RPMI8226 (cell line): ENCODE measurements around the gene EPG5.
"Not testable (repeated sequence)": the region's sequence is repeated elsewhere in the genome, so short reads cannot be mapped to it uniquely, and the experiment has no call there.

Experiments
- DNase-seq: peaks from one replicate; pipeline ENCODE4 v3.0.0-alpha.2; 2015

Gene EPG5

GRCh38 chr18:45836242-45837205, 130.6 kb downstream of the EPG5 start:
- no peak for DNase-seq

GRCh38 chr18:45835057-45835636, 132.0 kb downstream of the EPG5 start:
- DNase-seq: no peak

GRCh38 chr18:45834306-45834705, 132.8 kb downstream of the EPG5 start:
- no peak for DNase-seq

DNA sequence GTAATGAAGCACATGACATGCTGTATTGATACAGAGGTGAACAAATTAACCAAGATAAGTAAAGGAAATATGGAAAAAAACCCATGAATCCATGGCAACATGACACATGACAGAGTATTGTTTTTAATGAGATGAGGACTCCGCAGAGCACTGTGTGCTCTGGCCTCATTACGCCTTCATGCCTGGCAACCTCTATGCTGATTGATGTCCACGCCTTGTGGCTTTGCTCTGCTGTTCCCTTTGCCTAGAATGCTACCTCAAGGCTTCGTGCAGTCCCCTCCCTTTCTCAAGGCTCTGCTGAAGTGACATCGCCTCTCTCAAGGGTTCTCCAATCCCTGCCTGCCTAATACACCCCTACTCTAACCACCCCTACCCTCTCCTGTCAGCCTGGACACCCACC, 133.3 kb downstream of the EPG5 start:
- DNase-seq: no peak

- DNase-seq: no peak
Observed at GRCh38 chr18:45830917-45831316, 136.2 kb downstream of the EPG5 start.

DNA sequence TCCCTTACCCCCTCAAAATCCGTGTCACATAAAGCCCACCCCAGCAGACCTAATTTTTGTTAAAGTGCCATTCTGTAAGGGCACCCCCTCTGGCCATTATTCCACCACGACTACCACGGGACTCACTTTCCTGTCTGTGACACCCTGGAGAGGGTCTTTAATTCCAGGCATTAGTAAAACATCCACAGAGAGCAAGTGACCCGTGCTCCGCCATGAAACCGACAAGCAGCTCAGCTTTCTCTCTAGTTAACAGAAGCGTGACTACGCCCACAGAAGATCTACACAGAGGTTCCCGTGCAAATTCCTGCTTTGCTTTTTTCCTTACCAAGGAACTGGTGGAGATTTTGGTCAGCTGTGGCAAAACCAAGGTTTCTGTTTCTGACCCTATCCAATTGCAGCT, 137.3 kb downstream of the EPG5 start:
- no peak for DNase-seq

- peak; percentile 72 for DNase-seq
Observed at GRCh38 chr18:45828917-45829811, 138.0 kb downstream of the EPG5 start.

DNA sequence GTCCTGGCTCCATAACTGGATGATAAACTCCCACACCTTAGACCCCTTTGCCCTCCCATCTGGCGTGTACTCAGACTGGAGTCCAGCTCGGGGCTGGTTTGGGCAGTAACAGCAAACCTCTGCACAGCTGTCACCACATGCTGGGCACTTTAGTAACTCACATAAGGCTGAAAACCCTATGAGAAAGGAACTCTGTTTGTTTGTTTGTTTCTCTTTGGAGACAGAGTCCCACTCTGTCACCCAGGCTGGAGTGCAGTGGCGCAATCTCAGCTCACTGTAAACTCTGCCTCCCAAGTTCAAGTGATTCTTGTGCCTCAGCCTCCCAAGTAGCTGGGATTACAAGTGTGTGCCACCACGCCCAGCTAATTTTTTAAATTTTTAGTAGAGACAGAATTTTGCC, 140.4 kb downstream of the EPG5 start:
- not testable (repeated sequence) for DNase-seq

DNA sequence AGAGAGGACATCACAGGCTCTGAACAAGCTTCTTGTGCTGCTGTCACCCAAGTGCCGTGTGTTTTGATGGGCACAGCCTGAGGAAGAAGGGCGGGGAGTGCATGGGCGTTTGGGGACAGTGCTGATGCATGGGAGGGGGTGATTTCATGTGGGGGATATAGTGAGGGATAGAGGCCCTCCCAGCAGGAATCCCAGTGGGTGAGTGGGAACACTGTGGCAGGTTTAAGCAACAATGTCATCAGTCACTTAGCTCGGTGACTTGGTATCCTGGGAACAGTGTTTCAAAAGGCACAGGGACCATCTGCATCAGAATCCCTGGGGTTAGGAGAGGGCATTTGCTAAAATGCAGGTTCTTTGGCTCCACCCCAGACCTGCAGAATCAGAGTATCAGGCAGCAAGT, 141.0 kb downstream of the EPG5 start:
- DNase-seq: no peak

GRCh38 chr18:45825258-45826044, 141.7 kb downstream of the EPG5 start, which contains the start of gene SIGLEC15:
Gene SIGLEC15 (plus strand): TSS chr18:45825675. CDS start chr18:45825729, 54 bp downstream.
- peak; percentile 31 for DNase-seq

- DNase-seq: no peak
Observed at GRCh38 chr18:45821711-45822110, 145.4 kb downstream of the EPG5 start.

- no peak for DNase-seq
Observed at GRCh38 chr18:45821026-45821425, 146.1 kb downstream of the EPG5 start.

- DNase-seq: no peak
Observed at GRCh38 chr18:45820106-45820745, 146.9 kb downstream of the EPG5 start.

DNA sequence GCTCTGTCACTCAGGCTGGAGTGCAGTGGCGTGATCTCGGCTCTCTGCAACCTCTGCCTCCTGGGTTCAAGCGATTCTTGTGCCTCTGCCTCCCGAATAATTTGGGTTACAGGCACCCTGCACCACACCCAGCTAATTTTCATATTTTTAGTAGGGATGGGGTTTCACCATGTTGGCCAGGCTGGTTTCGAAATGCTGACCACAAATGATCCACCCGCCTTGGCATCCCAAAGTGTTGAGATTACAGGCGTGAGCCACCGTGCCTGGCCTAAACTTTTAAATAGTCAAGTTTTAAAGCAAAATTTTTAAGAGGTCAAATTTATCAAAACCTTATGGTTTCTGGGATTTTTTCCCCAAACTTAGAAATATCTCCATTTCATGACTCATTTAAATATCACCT, 148.4 kb downstream of the EPG5 start:
- not testable (repeated sequence) for DNase-seq

DNA sequence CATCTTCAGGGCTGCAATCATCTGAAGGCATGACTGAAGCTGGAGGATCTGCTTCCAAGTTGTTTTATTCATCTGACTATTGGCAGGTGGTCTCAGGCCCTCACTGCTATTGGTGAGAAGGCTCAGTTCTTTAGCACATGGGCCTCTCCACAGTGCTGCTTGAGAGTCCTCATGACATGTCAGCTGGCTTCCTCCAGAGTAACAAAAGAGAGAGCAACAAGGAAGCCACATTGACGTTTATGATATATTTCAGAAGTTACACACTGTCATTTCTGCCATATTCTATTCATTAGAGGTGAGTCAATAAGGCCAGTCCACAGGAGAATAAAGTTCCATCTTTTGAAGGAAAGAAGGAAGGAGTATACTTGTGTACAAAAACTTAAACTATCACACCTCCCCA, 149.6 kb downstream of the EPG5 start:
- DNase-seq: no peak

- DNase-seq: not testable (repeated sequence)
Observed at GRCh38 chr18:45814733-45815132, 152.4 kb downstream of the EPG5 start.

DNA sequence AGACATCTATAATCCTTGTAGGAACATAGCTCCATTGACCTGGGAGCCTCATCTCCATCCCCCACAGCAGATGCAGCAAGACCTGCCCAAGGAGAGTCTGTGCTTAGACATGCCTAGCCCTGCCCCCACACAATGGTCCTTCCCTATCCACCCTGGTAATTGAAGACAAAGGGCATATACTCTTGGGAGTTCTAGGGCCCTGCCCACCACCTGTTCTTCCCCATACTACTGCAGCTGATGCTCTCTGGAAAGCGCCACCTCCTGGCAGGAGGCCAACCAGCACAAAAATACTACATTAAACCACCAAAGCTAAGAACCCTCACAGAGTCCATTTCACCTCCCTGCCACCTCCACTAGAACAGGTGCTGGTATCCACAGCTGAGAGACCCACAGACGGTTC, 160.0 kb downstream of the EPG5 start:
- peak; percentile 40 for DNase-seq

DNA sequence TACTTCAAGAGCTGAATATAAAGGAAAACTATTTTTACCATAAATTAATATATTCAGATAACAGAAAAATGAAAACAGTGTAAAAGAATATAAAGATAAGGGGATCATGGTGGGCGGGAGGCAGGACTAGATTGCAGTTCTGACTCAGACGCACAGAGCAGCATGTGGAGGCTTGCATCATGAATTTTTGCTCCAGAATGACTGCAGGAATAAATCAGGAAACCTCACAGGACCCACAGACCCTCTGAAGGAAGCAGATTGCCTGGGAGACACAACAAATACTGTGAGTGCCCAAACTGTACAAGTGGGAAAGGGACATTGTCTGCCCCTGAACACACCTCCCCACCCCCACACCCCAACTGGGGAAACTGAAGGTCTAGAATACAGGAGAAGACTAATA, 160.9 kb downstream of the EPG5 start:
- DNase-seq: no peak

DNA sequence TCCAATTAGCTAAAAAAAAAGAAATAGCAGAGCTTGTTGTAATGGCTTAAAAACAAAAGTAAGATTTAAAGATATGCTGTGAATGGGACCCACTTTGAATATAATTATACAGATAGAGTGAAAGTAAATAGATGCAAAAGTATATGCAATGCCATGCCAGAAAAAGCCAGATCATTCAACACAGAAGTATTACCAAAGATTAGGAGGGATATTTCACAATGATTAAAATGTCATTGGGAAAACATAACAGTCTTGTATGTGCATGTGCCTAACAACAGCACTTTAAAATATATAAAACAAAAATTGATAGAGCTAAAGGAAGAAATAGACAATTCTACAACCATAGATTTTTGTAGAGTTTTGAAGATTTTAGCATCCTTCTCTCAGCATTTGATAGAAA, 161.6 kb downstream of the EPG5 start:
- DNase-seq: no peak

- DNase-seq: no peak
Observed at GRCh38 chr18:45802814-45803492, 164.2 kb downstream of the EPG5 start.

GRCh38 chr18:45801416-45802004, 165.6 kb downstream of the EPG5 start:
- DNase-seq: no peak
